ENCODE data around the gene PLPP1.

The PLPP1 gene

DNA sequence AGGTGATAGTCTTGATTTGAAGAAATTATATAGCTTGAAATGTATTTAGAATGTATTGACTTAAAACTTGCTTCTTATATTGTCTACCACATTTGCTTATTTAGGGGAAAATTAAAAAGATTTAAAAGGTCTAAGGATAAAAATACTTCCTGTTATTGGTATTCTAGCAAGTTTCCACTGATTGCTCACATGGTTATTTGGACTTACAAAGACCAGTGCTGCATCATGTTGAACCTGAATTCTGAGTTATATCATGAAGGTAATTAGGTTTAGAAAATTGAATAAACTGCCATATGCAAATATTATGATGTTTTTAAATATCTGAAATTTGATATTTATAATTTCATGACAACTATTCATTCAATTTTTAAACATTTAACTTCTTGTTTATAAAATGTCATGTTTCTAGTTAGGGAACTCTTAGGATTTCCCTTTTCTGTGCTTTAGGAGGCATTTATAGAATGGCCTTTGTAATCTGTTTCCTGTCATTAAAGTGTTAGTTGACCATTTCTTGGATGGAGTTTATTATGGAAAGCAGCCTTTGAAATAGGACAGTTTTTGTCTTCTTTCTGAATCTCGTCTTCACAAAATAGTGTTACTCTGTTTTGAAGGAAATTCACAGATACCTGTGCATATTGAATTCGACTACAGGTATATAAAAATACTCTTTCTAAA, 141.1 kb downstream of the PLPP1 start:
- H3K9me3 ChIP-seq (replicated peaks; ENCODE audit: low read length), result no peaks in the 10 kb centered on the region
- H3K36me3 ChIP-seq (ENCODE audit: insufficient read depth, low read length), result peaks cover 42% of the 10 kb centered on the region
- no peaks in the 10 kb centered on the region for H3K27me3 ChIP-seq (ENCODE audit: control insufficient read depth, insufficient read depth, low read length)
- no peaks in the 10 kb centered on the region for H3K4me1 ChIP-seq (ENCODE audit: control insufficient read depth, insufficient read depth, low read length)
- no peak overlapping the region for H3K4me3 ChIP-seq (ENCODE audit: low read length)
- no peak overlapping the region for H3K9ac ChIP-seq (ENCODE audit: low read depth, low read length)
- no peak overlapping the region for H3K4me2 ChIP-seq (ENCODE audit: low read length)

GRCh38 chr5:55392669-55393068, 142.1 kb downstream of the PLPP1 start:
- H3K9me3 ChIP-seq (replicated peaks; ENCODE audit: low read length), result no peaks in the 10 kb centered on the region
- no peak overlapping the region for H3K4me3 ChIP-seq (ENCODE audit: low read length)
- H3K27me3 ChIP-seq (ENCODE audit: control insufficient read depth, insufficient read depth, low read length), result no peaks in the 10 kb centered on the region
- H3K4me2 ChIP-seq (ENCODE audit: low read length), result no peak overlapping the region
- H3K9ac ChIP-seq (ENCODE audit: low read depth, low read length), result no peak overlapping the region
- peaks cover 52% of the 10 kb centered on the region for H3K36me3 ChIP-seq (ENCODE audit: insufficient read depth, low read length)
- no peaks in the 10 kb centered on the region for H3K4me1 ChIP-seq (ENCODE audit: control insufficient read depth, insufficient read depth, low read length)

DNA sequence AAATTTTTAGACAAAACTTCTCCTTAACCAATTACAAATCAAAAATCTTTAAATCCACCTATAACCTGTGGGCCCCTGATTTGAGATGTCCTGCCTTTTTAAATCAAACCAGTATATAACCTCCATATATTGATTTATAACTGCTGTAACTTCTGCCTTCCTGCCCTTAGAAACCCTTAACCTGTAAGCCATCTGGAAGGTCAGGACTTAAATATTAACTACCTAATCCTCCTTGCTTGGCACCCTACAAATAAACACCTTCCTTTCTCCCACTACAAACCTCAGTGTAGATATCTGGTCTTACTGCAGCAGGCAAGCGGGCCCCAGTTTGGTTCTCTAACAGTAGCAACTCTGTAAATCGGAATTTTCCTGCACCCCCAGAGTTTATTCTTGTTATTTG, 143.1 kb downstream of the PLPP1 start:
- no peak overlapping the region for H3K4me2 ChIP-seq (ENCODE audit: low read length)
- no peaks in the 10 kb centered on the region for H3K4me1 ChIP-seq (ENCODE audit: control insufficient read depth, insufficient read depth, low read length)
- no peak overlapping the region for H3K4me3 ChIP-seq (ENCODE audit: low read length)
- no peak overlapping the region for H3K9ac ChIP-seq (ENCODE audit: low read depth, low read length)
- H3K9me3 ChIP-seq (replicated peaks; ENCODE audit: low read length), result no peaks in the 10 kb centered on the region
- H3K27me3 ChIP-seq (ENCODE audit: control insufficient read depth, insufficient read depth, low read length), result no peaks in the 10 kb centered on the region
- H3K36me3 ChIP-seq (ENCODE audit: insufficient read depth, low read length), result peaks cover 50% of the 10 kb centered on the region

DNA sequence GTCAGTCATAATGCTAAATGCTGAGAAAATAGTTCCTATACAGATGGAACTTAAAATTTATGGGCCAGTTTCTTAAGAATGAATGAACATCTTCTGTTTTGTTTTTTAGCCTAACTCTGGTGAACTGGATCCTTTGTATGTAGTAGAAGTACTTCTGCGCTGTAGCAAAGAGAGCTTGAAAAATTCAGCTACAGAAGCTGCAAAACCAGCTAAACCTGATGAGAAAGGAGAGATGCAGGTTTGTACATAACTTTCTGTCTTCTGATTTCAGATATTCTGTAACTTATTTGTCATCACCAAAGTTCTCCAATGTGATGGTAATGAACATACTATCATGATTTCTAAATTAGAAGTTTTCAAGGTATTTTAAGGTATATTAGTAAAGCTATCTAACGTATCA, 146.9 kb downstream of the PLPP1 start:
- Histone ChIP-seq H3K4me2 (ENCODE audit: low read length) (no peak overlapping the region), H3K27me3 (ENCODE audit: control insufficient read depth, insufficient read depth, low read length) (no peaks in the 10 kb centered on the region), H3K36me3 (ENCODE audit: insufficient read depth, low read length) (peaks cover 46% of the 10 kb centered on the region), H3K4me1 (ENCODE audit: control insufficient read depth, insufficient read depth, low read length) (no peaks in the 10 kb centered on the region), H3K9ac (ENCODE audit: low read depth, low read length) (no peak overlapping the region), H3K4me3 (ENCODE audit: low read length) (no peak overlapping the region), H3K9me3 (replicated peaks; ENCODE audit: low read length) (no peaks in the 10 kb centered on the region)

- Histone ChIP-seq H3K9ac (ENCODE audit: low read depth, low read length) (no peak overlapping the region), H3K36me3 (ENCODE audit: insufficient read depth, low read length) (peaks cover 36% of the 10 kb centered on the region), H3K4me2 (ENCODE audit: low read length) (no peak overlapping the region), H3K4me3 (ENCODE audit: low read length) (no peak overlapping the region), H3K4me1 (ENCODE audit: control insufficient read depth, insufficient read depth, low read length) (no peaks in the 10 kb centered on the region), H3K27me3 (ENCODE audit: control insufficient read depth, insufficient read depth, low read length) (no peaks in the 10 kb centered on the region), H3K9me3 (replicated peaks; ENCODE audit: low read length) (no peaks in the 10 kb centered on the region)
Observed at GRCh38 chr5:55386356-55386755, 148.4 kb downstream of the PLPP1 start.

DNA sequence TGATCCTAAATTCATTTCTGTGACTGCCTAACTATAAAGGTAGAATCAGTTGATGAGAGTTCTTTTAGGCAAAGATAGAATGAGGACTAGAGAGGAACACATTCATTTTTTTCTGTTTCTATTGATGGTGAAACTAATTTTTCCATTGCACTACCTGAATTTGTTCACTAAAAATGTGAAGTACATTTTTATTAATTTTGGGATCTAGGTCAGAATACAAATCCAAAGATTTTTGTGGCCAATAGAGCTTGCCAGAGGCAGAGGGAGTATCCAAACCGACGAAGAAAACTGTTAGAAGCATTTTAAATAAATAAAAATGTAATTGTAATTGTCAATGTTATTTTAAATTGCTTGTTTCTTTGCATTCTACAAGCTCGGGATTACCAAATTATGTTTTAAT, 148.9 kb downstream of the PLPP1 start:
- Histone ChIP-seq H3K9ac (ENCODE audit: low read depth, low read length) (no peak overlapping the region), H3K36me3 (ENCODE audit: insufficient read depth, low read length) (peaks cover 36% of the 10 kb centered on the region), H3K27me3 (ENCODE audit: control insufficient read depth, insufficient read depth, low read length) (no peaks in the 10 kb centered on the region), H3K4me1 (ENCODE audit: control insufficient read depth, insufficient read depth, low read length) (no peaks in the 10 kb centered on the region), H3K4me3 (ENCODE audit: low read length) (no peak overlapping the region), H3K4me2 (ENCODE audit: low read length) (no peak overlapping the region), H3K9me3 (replicated peaks; ENCODE audit: low read length) (no peaks in the 10 kb centered on the region)

DNA sequence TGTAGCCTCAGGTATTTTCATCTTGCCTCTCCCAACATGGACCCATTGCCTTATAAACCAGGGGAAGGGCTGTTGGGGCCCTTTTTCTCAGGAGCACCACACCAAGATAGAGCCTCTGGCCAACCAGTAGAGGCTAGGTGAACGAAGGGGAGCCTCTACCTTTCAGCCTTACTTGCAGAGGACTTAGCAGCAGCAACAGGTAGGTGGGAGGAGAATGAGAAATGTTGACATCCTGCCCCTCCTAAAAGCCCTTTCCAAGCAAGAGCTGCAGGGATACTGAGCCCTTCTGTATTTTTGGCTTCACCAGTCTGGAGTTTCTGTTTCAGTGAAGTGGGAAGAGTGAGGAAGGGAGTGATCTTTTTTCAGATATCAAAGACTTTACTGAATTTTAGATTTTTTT, 149.5 kb downstream of the PLPP1 start:
- Histone ChIP-seq H3K4me1 (ENCODE audit: control insufficient read depth, insufficient read depth, low read length) (no peaks in the 10 kb centered on the region), H3K4me3 (ENCODE audit: low read length) (no peak overlapping the region), H3K9ac (ENCODE audit: low read depth, low read length) (no peak overlapping the region), H3K9me3 (replicated peaks; ENCODE audit: low read length) (no peaks in the 10 kb centered on the region), H3K4me2 (ENCODE audit: low read length) (no peak overlapping the region), H3K27me3 (ENCODE audit: control insufficient read depth, insufficient read depth, low read length) (no peaks in the 10 kb centered on the region), H3K36me3 (ENCODE audit: insufficient read depth, low read length) (peaks cover 35% of the 10 kb centered on the region)

- H3K4me2 ChIP-seq (ENCODE audit: low read length), result no peak overlapping the region
Observed at GRCh38 chr5:55384072-55384471, 150.7 kb downstream of the PLPP1 start.

DNA sequence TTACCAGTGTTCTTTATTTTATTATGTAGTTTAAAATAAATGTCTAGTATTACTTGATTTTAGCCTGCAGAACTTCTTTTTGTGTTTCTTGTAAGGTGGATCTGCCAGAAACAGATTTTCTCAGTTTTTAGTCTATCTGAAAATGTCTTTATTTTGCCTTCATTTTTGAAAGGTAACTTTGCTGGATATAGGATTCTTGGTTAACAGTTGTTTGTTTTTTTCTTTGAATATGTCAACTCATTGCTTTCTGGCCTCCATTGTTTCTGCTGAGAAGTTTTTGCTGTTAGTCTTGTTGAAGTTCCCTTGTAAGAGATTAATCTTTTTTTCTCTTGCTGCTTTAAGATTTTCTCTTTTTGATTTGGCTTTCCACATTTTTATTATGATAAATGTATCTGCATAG, 151.5 kb downstream of the PLPP1 start:
- no peak overlapping the region for H3K9ac ChIP-seq (ENCODE audit: low read depth, low read length)
- no peaks in the 10 kb centered on the region for H3K9me3 ChIP-seq (replicated peaks; ENCODE audit: low read length)
- no peak overlapping the region for H3K4me2 ChIP-seq (ENCODE audit: low read length)
- no peaks in the 10 kb centered on the region for H3K27me3 ChIP-seq (ENCODE audit: control insufficient read depth, insufficient read depth, low read length)
- H3K4me3 ChIP-seq (ENCODE audit: low read length), result no peak overlapping the region
- H3K36me3 ChIP-seq (ENCODE audit: insufficient read depth, low read length), result peaks cover 26% of the 10 kb centered on the region
- no peaks in the 10 kb centered on the region for H3K4me1 ChIP-seq (ENCODE audit: control insufficient read depth, insufficient read depth, low read length)

More at GRCh38 chr5:55384072-55384471, 150.7 kb downstream of the PLPP1 start:
- no peaks in the 10 kb centered on the region for H3K9me3 ChIP-seq (replicated peaks; ENCODE audit: low read length)
- no peak overlapping the region for H3K9ac ChIP-seq (ENCODE audit: low read depth, low read length)
- H3K4me1 ChIP-seq (ENCODE audit: control insufficient read depth, insufficient read depth, low read length), result no peaks in the 10 kb centered on the region
- peaks cover 35% of the 10 kb centered on the region for H3K36me3 ChIP-seq (ENCODE audit: insufficient read depth, low read length)
- no peaks in the 10 kb centered on the region for H3K27me3 ChIP-seq (ENCODE audit: control insufficient read depth, insufficient read depth, low read length)
- H3K4me3 ChIP-seq (ENCODE audit: low read length), result no peak overlapping the region

- Histone ChIP-seq H3K4me1 (ENCODE audit: control insufficient read depth, insufficient read depth, low read length) (no peaks in the 10 kb centered on the region), H3K27me3 (ENCODE audit: control insufficient read depth, insufficient read depth, low read length) (no peaks in the 10 kb centered on the region), H3K9me3 (replicated peaks; ENCODE audit: low read length) (no peaks in the 10 kb centered on the region), H3K4me3 (ENCODE audit: low read length) (no peak overlapping the region), H3K9ac (ENCODE audit: low read depth, low read length) (no peak overlapping the region), H3K4me2 (ENCODE audit: low read length) (no peak overlapping the region), H3K36me3 (ENCODE audit: insufficient read depth, low read length) (peaks cover 19% of the 10 kb centered on the region)
Observed at GRCh38 chr5:55377810-55378209, 157.0 kb downstream of the PLPP1 start.
